Caco-2 (cell line): ENCODE results near the gene PRPSAP1. TPM values are rescaled to one million over a fixed set of nuclear protein-coding genes. Genes with fewer than 3 reads are reported as not detected.

Experiments
- BruUV-seq: library from RNA; stranded (reverse); fragments of 400-500 nt; replicated peaks from 2 replicates; lab custom pipeline; 2021; lab: Mats Ljungman, UMichigan
- CTCF ChIA-PET: fragments of 300-600 bp; sonication (Branson Sonifier 250); formaldehyde crosslinking; loops from one replicate; lab custom pipeline; 2022; ENCODE audit warnings: antibody characterized with exemption; lab: Charles Lee
- POLR2A ChIA-PET: fragments of 300-600 bp; sonication (Branson Sonifier 250); formaldehyde crosslinking; loops from one replicate; lab custom pipeline; 2022; ENCODE audit warnings: antibody characterized with exemption; lab: Charles Lee
- DNase-seq, 2 experiments: peaks; one replicate each; pipeline versions ENCODE4 v3.0.0 to v3.0.0-alpha.2; 2020 to 2022
- H3K27me3 ChIP-seq: replicated peaks from 2 replicates; pipeline ENCODE4 v1.6.0; 2011; ENCODE audit warnings: low read length; ENCODE audit not compliant: control insufficient read depth, insufficient read depth
- H3K36me3 ChIP-seq: 2 replicates; pipeline ENCODE4 v1.5.1; 2011; ENCODE audit warnings: low read length; ENCODE audit not compliant: control insufficient read depth, insufficient read depth
- H3K4me1 ChIP-seq: fragments of 250-450 bp; sonication (Bioruptor Pico); 2 replicates; pipeline ENCODE4 v1.5.1; 2020; ENCODE audit warnings: mild to moderate bottlenecking
- H3K4me3 ChIP-seq: 2 replicates; pipeline ENCODE4 v1.5.1; 2011; ENCODE audit warnings: low read depth, mild to moderate bottlenecking, control low read depth, low read length
- H3K9me3 ChIP-seq: fragments of 250-450 bp; sonication (Bioruptor Pico); 2 replicates; pipeline ENCODE4 v1.5.1; 2020; ENCODE audit warnings: mild to moderate bottlenecking, moderate library complexity
- H3K27ac Mint-ChIP-seq: one replicate; pipeline ENCODE4 v1.8.0; 2022; ENCODE audit warnings: mixed read lengths; ENCODE audit not compliant: unreplicated experiment
- H3K27me3 Mint-ChIP-seq: one replicate; pipeline ENCODE4 v1.8.0; 2022; ENCODE audit warnings: mixed read lengths; ENCODE audit not compliant: insufficient read depth, unreplicated experiment
- H3K36me3 Mint-ChIP-seq: one replicate; pipeline ENCODE4 v1.8.0; 2022; ENCODE audit warnings: mild to moderate bottlenecking, mixed read lengths; ENCODE audit not compliant: insufficient read depth, unreplicated experiment
- H3K4me1 Mint-ChIP-seq: one replicate; pipeline ENCODE4 v1.8.0; 2022; ENCODE audit warnings: low read depth, mixed read lengths; ENCODE audit not compliant: unreplicated experiment
- H3K4me3 Mint-ChIP-seq: one replicate; pipeline ENCODE4 v1.8.0; 2022; ENCODE audit warnings: mild to moderate bottlenecking, moderate library complexity, mixed read lengths; ENCODE audit not compliant: unreplicated experiment
- H3K9me3 Mint-ChIP-seq: one replicate; pipeline ENCODE4 v1.8.0; 2022; ENCODE audit warnings: mixed read lengths; ENCODE audit not compliant: unreplicated experiment
- CTCF ChIP-seq, 2 experiments: fragments of 200-600 bp in 1 of 2; IDR thresholded peaks; 1 replicate in 1 of 2; 2 replicates in 1 of 2; pipeline versions ENCODE4 v1.5.1 to v1.8.0; 2011 to 2022; ENCODE audit warnings: antibody characterized with exemption in 1 of 2, control low read depth in 1 of 2, inconsistent platforms in 1 of 2, low read depth in 1 of 2, low read length in 1 of 2, mild to moderate bottlenecking in 1 of 2, moderate library complexity in 1 of 2; ENCODE audit not compliant: insufficient read depth in 1 of 2, severe bottlenecking in 1 of 2, unreplicated experiment in 1 of 2
- intact Hi-C: fragments of 100-400 bp; cut with micrococcal nuclease; formaldehyde crosslinking; loops from one replicate; pipeline ENCODE4 v1.10.0; 2022; ENCODE audit not compliant: unreplicated experiment
- total RNA-seq: library from RNA; stranded (reverse); gene quantifications from 2 replicates; pipeline ENCODE4 v1.2.3, GENCODE V29; 2022

Gene PRPSAP1
- total RNA-seq, 1 experiment from 2014 or later, result 87.6 TPM

- POLR2A ChIA-PET, result interaction anchor here (0.5 to 0.7 kb wide), 2 partner anchors 8 to 12 kb away, joined by 3 read pairs; no protein-coding TSS in a partner anchor
Measured at GRCh38 chr17:76397687-76398522, 44.2 kb upstream of the PRPSAP1 start.

GRCh38 chr17:76397184-76397583 lies 43.5 kb upstream of the PRPSAP1 start:
- Mint-ChIP-seq H3K27ac (no peak overlapping the region), H3K4me1 (no peaks in the 10 kb centered on the region), H3K9me3 (no peaks in the 10 kb centered on the region), H3K4me3 (no peak overlapping the region), H3K27me3 (no peaks in the 10 kb centered on the region), H3K36me3 (peaks cover 56% of the 10 kb centered on the region)
- DNase-seq, result no peak
- POLR2A ChIA-PET, result interaction anchor here (0.5 kb wide), 1 partner anchor 7 kb away, joined by 3 read pairs; no protein-coding TSS in a partner anchor
- TF ChIP-seq CTCF (IDR thresholded peaks at IDR 0.05; ENCODE audit: insufficient read depth in 1 of 2, low read depth in 1 of 2, low read length in 1 of 2, severe bottlenecking in 1 of 2, unreplicated experiment in 1 of 2), result no peak
- CTCF ChIA-PET, result interaction anchor here (0.8 to 3.2 kb wide), 9 partner anchors 12 to 103 kb away, joined by 3 to 49 read pairs (median 5); partner anchors contain the start of genes PRPSAP1 and SPHK1
- Histone ChIP-seq H3K27me3 (no peaks in the 10 kb centered on the region), H3K4me1 (no peaks in the 10 kb centered on the region), H3K36me3 (peaks cover 7% of the 10 kb centered on the region), H3K4me3 (no peak overlapping the region), H3K9me3 (no peaks in the 10 kb centered on the region)
- intact Hi-C loops, result no loop called here
- BruUV-seq, result no TSS peak

More at GRCh38 chr17:76397687-76398522, 44.2 kb upstream of the PRPSAP1 start:
- TF ChIP-seq CTCF (IDR thresholded peaks at IDR 0.05; ENCODE audit: insufficient read depth in 1 of 2, low read depth in 1 of 2, low read length in 1 of 2, severe bottlenecking in 1 of 2, unreplicated experiment in 1 of 2), result peak; percentile 96 to 98
- H3K27me3 Mint-ChIP-seq, result no peaks in the 10 kb centered on the region
- H3K4me1 ChIP-seq, result no peaks in the 10 kb centered on the region
- H3K9me3 ChIP-seq, result no peaks in the 10 kb centered on the region
- no peak overlapping the region for H3K27ac Mint-ChIP-seq
- H3K4me3 ChIP-seq, result no peak overlapping the region
- no peak overlapping the region for H3K4me3 Mint-ChIP-seq
- H3K27me3 ChIP-seq, result no peaks in the 10 kb centered on the region
- peak; percentile 88 to 91 for DNase-seq
- peaks cover 63% of the 10 kb centered on the region for H3K36me3 Mint-ChIP-seq
- no peaks in the 10 kb centered on the region for H3K9me3 Mint-ChIP-seq
- CTCF ChIA-PET, result interaction anchor here (0.6 to 3.2 kb wide), 24 partner anchors 8 to 118 kb away, joined by 3 to 49 read pairs (median 4); partner anchors contain the start of genes PRPSAP1 and SPHK1
- no TSS peak for BruUV-seq
- peaks cover 7% of the 10 kb centered on the region for H3K36me3 ChIP-seq
- intact Hi-C loops, result loop anchor here (1.0 kb wide), 1 partner anchor 95 kb away; no protein-coding TSS in a partner anchor
- no peaks in the 10 kb centered on the region for H3K4me1 Mint-ChIP-seq

GRCh38 chr17:76395980-76396379 lies 42.3 kb upstream of the PRPSAP1 start:
- Mint-ChIP-seq H3K4me3 (no peak overlapping the region), H3K4me1 (no peaks in the 10 kb centered on the region), H3K27me3 (no peaks in the 10 kb centered on the region), H3K27ac (no peak overlapping the region), H3K9me3 (no peaks in the 10 kb centered on the region), H3K36me3 (peaks cover 54% of the 10 kb centered on the region)
- ChIA-PET POLR2A (no interaction called here), CTCF (interaction anchor here (0.7 kb wide), 1 partner anchor 91 kb away, joined by 3 read pairs; no protein-coding TSS in a partner anchor)
- no TSS peak for BruUV-seq
- DNase-seq, result no peak
- Histone ChIP-seq H3K27me3 (no peaks in the 10 kb centered on the region), H3K36me3 (peaks cover 9% of the 10 kb centered on the region), H3K4me3 (no peak overlapping the region), H3K9me3 (no peaks in the 10 kb centered on the region), H3K4me1 (no peaks in the 10 kb centered on the region)
- intact Hi-C loops, result no loop called here
- no peak for TF ChIP-seq CTCF (IDR thresholded peaks at IDR 0.05; ENCODE audit: insufficient read depth in 1 of 2, low read depth in 1 of 2, low read length in 1 of 2, severe bottlenecking in 1 of 2, unreplicated experiment in 1 of 2)
